HL-60/S4 treated with phorbol 12-myristate 13-acetate at 8.2 ng/mL for 4 days and 3 days (cell line): ENCODE results near the gene PYCARD.
"Not testable (repeated sequence)": the region's sequence is repeated elsewhere in the genome, so short reads cannot be mapped to it uniquely, and the experiment has no call there.

Experiments
- in situ Hi-C: fragments of 300-500 bp; cut with MboI; formaldehyde crosslinking; loops from 2 replicates; pipeline ENCODE4 v1.15.0; 2022; ENCODE audit warnings: low sequenced_read_pairs

Gene PYCARD

GRCh38 chr16:31191697-31192428, 10.7 kb downstream of the PYCARD start:
- in situ Hi-C loops: no loop called here

GRCh38 chr16:31190818-31191444, 11.6 kb downstream of the PYCARD start:
- in situ Hi-C loops: no loop called here

GRCh38 chr16:31190061-31190460, 12.5 kb downstream of the PYCARD start:
- in situ Hi-C loops: no loop called here

DNA sequence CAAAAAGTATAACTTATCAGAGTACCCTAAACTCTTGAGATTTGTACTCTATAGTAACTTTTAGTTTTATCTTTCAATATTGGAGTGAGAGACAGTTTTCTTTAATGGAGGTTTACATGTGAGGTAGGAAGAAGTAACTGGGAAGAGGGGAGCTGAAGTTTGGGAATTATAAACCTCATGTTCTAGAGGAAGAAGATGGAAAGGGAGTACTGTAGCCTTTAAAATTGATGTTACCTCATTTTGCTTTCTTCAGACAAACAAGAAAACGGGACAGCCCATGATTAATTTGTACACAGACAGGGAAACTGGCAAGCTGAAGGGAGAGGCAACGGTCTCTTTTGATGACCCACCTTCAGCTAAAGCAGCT, 13.2 kb downstream of the PYCARD start:
- in situ Hi-C loops: no loop called here

DNA sequence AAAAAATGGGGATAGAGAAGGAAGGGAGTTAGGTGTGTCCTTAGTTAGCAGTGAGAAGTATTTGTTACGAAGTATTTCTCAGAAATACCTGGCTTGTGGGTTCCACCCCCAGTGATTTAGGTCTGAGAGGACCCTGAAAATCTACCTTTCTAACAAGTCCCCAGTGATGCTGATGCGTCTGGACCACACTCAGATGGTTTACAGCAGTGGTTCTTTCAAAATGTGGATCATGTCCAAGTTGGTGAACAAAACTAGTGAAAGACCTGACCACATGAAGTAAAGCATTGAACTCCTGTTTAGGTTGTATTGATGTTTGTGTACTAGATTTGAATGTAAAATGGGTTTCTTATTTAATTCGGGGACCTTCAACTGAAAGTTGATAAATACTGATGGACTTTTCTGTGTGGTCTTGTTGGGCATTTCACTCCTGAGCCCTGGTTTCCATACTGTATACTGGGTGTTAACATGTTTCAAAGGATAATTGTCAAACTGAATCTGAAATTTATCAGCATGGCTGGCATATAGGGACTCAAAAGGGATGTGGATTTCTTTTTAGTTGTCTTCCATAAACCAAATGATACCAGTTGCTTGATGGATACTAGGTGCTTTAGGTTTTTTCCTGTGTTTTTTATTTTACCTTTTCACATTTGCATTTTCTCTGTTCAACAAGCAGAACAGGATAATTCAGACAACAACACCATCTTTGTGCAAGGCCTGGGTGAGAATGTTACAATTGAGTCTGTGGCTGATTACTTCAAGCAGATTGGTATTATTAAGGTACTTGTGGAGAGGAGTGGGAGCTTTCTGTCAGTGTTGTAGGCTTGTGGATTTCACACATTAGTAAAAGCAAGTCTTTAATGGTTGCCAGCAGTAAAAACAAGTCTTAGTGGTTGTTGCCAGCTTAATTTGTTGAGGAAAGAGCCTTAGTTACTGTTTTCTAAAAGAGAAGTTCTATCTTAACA, 13.8 kb downstream of the PYCARD start:
- in situ Hi-C loops: no loop called here

DNA sequence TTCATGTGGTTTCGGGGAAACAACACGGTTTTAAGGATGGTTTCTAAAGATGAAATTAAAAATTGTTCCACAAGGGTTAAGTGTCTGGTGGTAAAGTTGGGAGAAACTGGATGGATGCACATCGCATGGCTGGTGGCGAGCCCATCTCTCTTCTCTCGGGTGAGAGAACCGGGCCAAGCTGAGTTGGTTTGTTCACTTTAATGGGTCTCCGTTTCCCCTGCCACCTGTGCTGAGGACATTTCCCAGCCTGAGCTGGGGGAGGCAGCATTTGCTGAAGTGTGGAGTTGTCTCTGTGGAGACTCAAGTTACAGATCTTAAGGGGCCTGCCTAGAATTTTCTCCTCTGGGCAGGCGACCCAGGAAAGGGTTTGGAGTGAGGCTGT, 14.8 kb downstream of the PYCARD start:
- in situ Hi-C loops: no loop called here

- in situ Hi-C loops: no loop called here
These were observed 15.4 kb downstream of the PYCARD start for GRCh38 chr16:31186930-31187807.

- in situ Hi-C loops: no loop called here
These were observed 16.4 kb downstream of the PYCARD start for GRCh38 chr16:31186176-31186575.

DNA sequence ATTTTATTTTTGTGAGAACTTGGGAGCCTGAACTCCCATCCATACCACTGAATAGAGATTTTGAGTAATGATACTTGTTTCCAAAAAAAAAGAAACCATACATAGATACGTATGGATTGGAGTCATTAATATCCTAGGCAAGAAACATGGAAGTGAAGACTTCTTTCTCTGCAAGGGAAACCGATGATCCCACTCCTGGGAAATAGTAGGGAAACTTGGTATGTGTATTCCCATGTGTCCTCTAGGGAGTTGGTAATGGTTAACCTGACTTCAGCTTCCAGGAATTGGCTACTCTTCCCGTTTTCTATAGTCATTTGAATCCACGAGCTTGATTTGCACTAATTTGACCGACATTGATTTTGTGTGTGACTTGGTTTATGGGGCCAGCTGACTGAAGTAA, 17.2 kb downstream of the PYCARD start:
- in situ Hi-C loops: no loop called here

DNA sequence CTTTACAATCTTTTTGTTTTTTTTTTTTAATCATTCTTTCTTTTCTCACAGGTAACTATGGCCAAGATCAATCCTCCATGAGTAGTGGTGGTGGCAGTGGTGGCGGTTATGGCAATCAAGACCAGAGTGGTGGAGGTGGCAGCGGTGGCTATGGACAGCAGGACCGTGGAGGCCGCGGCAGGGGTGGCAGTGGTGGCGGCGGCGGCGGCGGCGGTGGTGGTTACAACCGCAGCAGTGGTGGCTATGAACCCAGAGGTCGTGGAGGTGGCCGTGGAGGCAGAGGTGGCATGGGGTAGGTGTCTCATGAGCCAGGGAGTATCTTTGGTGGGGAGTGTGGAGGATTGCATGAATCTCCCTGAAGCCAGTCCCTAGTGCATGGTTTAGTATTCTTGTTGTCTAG, 17.7 kb downstream of the PYCARD start:
- in situ Hi-C loops: no loop called here

DNA sequence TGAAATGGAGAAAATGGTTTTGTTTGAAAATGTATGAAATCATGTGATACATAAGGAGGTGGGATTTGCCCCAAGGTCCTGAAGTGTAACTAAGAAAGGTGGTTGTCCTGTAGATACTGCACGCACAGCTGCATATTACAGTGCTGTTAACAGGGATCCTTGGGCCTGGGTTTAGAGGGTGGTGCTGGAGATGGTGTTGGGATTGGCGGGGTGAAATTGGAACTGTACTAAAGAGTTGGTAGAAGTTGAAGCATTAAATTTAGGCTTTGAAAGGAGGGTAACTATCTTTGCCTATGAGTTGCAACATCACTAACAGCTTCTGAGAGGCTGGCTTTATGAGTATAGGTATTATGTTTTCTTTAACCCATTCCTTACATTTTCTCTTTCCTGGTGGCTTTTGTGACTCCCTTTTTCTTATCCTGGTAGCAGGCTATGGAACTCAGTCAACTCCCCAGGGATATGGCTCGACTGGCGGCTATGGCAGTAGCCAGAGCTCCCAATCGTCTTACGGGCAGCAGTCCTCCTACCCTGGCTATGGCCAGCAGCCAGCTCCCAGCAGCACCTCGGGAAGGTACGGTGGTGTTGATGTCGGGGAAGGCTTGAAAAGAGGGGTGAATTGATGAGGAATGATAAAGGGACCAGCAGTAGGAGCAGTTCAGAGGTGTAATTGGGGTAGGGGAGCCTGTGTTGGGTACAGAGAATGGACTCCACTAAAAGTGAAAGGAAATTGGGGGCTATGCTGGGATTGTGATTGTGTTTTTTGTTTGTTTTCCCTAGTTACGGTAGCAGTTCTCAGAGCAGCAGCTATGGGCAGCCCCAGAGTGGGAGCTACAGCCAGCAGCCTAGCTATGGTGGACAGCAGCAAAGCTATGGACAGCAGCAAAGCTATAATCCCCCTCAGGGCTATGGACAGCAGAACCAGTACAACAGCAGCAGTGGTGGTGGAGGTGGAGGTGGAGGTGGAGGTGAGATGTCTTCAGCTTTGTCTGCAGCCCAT, 18.8 kb downstream of the PYCARD start:
- in situ Hi-C loops: no loop called here

- in situ Hi-C loops: no loop called here
These were observed 20.2 kb downstream of the PYCARD start for GRCh38 chr16:31182391-31182790.

DNA sequence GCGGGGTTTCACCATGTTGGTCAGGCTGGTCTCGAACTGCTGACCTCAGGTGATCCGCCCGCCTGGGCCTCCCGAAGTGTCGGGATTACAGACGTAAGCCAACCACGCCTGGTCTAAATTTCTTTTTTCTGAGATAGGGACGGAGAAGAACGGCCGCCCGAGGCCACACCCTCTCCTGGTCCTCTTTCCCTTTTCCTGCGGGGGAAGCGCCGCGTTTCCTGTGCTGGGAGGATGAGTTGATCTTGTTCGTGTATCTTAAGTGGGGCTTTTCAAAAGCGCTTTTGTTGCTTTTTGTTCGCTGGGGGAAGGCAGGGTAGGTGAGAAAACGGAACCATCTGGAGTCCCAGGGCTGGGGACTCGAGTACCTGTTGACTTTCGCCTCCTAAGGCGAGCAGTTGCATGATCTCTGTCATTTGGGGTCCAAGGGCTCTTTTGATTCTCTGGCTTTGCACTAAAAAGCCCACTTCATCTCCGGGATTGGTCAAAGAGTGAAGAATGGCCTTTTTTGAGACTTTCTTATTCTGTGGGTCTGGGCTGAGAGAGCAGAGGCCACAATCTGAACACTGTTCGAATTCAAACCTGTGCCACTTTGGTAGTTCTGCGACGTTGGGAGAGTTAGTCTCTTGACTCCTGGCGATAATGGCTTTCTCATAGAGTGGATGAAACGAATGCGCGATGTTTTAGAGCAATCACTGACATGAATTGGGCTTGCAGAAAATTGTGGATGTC, 21.3 kb downstream of the PYCARD start:
- in situ Hi-C loops: no loop called here

- in situ Hi-C loops: no loop called here
These were observed 22.7 kb downstream of the PYCARD start, which contains the start of gene FUS for GRCh38 chr16:31179747-31180459. TSS of gene FUS (plus strand) at chr16:31180139. CDS start at chr16:31180215, 76 bp downstream.

DNA sequence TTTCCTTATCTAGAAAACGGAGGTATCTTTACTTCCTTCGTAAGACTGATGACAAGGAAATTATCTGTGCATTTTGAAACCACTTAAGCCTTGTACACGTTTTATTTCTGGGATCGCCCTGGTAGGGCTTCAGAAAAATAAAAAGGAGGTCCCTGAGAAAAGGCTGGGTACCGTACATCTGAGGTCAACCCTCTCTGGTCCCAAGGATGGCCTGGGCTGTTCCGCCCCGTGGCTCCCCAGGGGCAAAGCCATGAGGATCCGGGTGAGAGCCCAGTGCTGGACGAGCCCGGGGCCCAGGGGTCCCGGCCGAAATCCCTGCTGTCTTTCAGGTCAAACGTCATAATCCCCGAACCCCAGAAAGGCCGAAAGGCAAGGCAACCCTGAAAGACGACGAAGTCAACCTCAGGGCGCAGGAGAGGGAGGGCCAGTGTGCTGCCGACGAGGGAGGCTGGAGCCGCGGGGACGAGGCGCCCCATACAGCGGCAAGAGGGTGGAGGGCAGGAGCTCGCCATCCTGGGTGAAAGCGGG, 23.3 kb downstream of the PYCARD start:
- in situ Hi-C loops: no loop called here

- in situ Hi-C loops: no loop called here
These were observed 25.4 kb downstream of the PYCARD start for GRCh38 chr16:31177136-31177535.

DNA sequence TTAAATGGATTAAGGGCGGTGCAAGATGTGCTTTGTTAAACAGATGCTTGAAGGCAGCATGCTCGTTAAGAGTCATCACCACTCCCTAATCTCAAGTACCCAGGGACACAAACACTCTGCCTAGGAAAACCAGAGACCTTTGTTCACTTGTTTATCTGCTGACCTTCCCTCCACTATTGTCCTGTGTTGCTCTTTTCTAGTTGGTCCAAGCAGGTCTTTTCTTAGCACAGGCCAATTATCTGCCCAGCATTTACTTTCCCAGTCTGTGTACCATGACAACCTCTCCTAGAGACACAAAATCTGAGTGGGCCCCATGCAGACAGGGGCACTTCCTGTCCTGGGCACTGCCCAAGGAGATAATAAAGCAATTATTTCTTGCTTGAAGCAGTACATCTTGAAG, 32.5 kb downstream of the PYCARD start:
- in situ Hi-C loops: not testable (repeated sequence)

DNA sequence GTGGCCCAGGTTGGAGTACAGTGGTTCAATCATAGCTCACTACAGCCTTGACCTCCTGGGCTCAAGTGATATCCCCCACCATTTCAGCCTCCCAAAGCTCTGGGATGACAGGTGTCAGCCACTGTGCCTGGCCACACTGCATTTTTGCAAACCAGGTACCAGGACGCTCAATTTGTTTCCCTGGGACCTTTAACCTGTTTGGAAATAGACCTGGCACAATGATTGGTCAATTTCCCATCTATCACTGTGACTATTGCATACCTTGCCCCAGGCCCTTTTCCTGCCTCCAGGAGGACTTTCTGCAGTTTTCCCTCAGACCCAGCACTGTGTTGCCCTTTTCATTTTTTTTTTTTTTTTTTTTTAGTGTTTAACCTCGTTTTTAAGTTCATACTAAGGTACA, 33.7 kb downstream of the PYCARD start:
- in situ Hi-C loops: no loop called here
